Right renal pelvis (tissue), 4 donors: ENCODE data around the gene VGF. TPM values are rescaled to one million over a fixed set of nuclear protein-coding genes. Genes with fewer than 3 reads are reported as not detected.
A peak's percentile ranks its signal among the peaks of the same experiment; 100 is the strongest.
"Not testable (repeated sequence)": the region's sequence is repeated elsewhere in the genome, so short reads cannot be mapped to it uniquely, and the experiment has no call there.

Experiments
- DNase-seq, 4 donors: peaks; one replicate each; pipeline ENCODE4 v3.0.0-alpha.2; 2013; ENCODE audit warnings: low read depth in 4 of 4, low spot score in 3 of 4, missing footprints in 1 of 4
- polyA plus RNA-seq, 4 donors: library from polyadenylated mRNA; unstranded; fragments of 120-200 nt; gene quantifications; one replicate each; pipeline ENCODE4 v1.2.1, GENCODE V29; 2013; ENCODE audit not compliant: insufficient read length in 4 of 4

VGF gene
- polyA plus RNA-seq, 4 donors, result 0.09 to 0.29 (median 0.13) TPM

GRCh38 chr7:101140339-101140699, 25.1 kb downstream of the VGF start:
- no peak for DNase-seq

GRCh38 chr7:101138213-101138870, 27.0 kb downstream of the VGF start:
- DNase-seq, result no peak

DNA sequence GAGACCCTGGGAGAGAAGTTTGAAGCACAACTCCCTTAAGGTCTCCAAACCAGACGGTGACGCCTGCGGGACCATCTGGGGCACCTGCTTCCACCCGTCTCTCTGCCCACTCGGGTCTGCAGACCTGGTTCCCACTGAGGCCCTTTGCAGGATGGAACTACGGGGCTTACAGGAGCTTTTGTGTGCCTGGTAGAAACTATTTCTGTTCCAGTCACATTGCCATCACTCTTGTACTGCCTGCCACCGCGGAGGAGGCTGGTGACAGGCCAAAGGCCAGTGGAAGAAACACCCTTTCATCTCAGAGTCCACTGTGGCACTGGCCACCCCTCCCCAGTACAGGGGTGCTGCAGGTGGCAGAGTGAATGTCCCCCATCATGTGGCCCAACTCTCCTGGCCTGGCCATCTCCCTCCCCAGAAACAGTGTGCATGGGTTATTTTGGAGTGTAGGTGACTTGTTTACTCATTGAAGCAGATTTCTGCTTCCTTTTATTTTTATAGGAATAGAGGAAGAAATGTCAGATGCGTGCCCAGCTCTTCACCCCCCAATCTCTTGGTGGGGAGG, 27.6 kb downstream of the VGF start:
- DNase-seq, result no peak

DNA sequence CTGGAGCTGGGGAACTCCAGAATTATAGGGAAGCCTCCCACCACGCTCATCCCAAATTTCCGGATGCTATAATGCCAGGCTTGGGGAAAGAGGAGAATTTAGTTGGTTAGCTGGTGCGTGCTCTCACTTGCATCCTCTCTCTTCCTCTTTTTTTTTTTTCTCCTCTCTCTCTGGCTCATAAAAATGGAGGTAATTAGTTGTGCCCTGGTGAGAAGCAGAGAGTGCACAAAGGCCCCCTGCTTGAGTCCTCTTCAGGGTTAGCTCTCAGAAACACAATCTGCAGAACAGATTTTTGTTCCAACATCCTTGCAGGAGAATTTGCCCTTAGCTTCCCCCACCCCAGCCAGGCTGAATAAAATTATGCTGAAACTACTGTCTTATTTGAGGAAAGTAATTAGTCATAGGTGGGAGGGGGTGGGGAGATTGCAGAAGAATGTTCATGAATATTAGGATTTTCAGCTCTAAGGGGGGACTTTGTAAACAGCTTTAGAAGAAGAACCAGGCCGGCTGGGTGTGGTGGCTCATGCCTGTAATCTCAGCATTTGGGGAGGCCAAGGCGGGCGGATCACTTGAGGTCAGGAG, 30.9 kb downstream of the VGF start:
- DNase-seq, result no peak

GRCh38 chr7:101133621-101134398, 31.6 kb downstream of the VGF start:
- no peak for DNase-seq

GRCh38 chr7:101132626-101133600, 32.5 kb downstream of the VGF start:
- not testable (repeated sequence) for DNase-seq

- no peak for DNase-seq
Observed at GRCh38 chr7:101129603-101130117, 35.7 kb downstream of the VGF start.

DNA sequence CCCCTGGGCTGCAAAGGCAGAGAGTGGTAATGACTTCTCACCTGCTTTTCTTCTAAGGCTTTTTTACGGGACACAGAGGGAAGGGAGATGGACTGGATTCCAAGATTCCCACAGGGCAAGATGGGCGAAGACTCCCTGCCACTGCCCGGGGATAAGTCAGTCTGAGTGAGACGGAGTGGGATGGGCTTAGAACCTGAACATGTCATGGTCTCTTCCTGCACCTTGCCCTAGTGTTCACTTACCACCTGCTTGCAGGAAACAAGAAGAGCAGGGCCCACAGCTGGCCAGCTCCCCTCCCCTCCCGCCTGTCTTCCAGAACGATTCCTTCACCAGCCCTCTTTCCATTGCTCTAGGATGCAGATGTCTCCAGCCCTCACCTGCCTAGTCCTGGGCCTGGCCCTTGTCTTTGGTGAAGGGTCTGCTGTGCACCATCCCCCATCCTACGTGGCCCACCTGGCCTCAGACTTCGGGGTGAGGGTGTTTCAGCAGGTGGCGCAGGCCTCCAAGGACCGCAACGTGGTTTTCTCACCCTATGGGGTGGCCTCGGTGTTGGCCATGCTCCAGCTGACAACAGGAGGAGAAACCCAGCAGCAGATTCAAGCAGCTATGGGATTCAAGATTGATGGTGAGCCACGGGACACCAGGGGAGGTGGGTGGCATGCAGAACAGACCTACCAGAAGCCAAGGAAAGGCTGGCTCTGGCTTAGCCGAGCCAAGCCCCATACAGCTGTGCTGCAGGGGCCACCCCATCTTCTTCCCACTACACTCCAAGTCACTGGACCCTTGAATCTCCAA, 37.1 kb downstream of the VGF start:
- no peak for DNase-seq

GRCh38 chr7:101127460-101128039, 37.8 kb downstream of the VGF start:
- DNase-seq, result no peak

GRCh38 chr7:101126651-101127459, 38.5 kb downstream of the VGF start, which contains the start of gene SERPINE1:
SERPINE1 (plus strand) TSS chr7:101127104; CDS start chr7:101128394, 1,290 bp downstream.
- peak; percentile 76 to 81 (median 80) for DNase-seq

DNA sequence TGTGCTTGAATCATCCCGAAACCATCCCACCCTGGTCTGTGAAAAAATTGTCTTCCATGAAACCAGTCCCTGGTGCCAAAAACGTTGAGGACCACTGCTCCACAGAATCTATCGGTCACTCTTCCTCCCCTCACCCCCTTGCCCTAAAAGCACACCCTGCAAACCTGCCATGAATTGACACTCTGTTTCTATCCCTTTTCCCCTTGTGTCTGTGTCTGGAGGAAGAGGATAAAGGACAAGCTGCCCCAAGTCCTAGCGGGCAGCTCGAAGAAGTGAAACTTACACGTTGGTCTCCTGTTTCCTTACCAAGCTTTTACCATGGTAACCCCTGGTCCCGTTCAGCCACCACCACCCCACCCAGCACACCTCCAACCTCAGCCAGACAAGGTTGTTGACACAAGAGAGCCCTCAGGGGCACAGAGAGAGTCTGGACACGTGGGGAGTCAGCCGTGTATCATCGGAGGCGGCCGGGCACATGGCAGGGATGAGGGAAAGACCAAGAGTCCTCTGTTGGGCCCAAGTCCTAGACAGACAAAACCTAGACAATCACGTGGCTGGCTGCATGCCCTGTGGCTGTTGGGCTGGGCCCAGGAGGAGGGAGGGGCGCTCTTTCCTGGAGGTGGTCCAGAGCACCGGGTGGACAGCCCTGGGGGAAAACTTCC, 39.2 kb downstream of the VGF start:
- no peak for DNase-seq

- DNase-seq, result no peak
Observed at GRCh38 chr7:101124376-101125056, 40.9 kb downstream of the VGF start.

GRCh38 chr7:101123703-101124068, 41.7 kb downstream of the VGF start:
- no peak for DNase-seq

GRCh38 chr7:101122933-101123702, 42.3 kb downstream of the VGF start:
- DNase-seq, result no peak

DNA sequence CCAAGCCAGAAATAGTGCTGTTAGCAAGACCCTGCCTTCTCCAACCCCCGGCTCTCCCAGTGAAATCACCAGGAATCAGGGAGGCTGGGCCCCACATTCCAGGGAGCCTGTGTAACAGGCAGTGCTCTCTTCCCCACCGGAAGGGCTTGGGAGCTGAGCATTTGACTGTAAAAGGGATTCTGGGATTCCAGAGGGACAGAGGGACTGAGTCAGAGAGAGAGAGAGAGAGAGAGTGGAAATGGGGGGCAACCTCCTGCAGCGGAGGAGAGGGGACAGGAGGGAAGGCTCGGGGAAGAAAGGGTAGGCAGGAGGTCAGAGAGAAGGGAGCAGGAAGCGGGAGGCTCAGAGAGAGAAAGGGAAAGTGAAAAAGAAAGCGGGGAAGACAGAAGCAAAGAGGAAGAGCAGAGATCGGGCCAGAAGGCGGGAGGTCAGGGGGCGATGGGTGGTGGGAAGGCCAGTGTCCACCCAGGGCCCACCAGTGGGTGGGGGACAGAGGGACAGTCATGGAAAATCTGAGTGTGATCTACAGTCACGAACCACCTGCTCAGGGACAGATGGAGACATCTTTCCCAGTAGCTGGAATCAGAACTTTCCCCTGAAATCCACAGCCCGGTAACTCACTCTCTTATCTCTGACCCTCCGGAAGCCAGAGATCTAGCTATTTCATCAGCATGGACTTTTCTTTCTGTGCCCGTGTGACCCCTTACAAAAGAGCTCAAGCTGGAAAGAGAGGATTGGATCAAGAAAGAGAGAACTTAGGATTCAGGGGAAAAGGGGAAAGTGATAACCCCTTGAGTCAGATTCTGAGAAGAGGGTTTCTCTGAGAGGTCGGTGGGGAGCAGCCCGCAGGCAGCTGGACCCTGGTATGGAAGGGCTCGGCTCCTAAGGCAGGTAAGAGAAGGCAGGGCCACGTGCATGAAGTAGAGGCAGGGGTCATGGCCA, 43.1 kb downstream of the VGF start:
- DNase-seq, result peak; percentile 68 to 83 (median 76)
